ENCODE data around the gene CEP68. TPM values are rescaled to one million over a fixed set of nuclear protein-coding genes. Genes with fewer than 3 reads are reported as not detected.
A peak's percentile ranks its signal among the peaks of the same experiment; 100 is the strongest.
"Not testable (repeated sequence)": the region's sequence is repeated elsewhere in the genome, so short reads cannot be mapped to it uniquely, and the experiment has no call there.

Gene CEP68
- polyA plus RNA-seq, 3 donors = 28.0 to 31.3 (median 29.2) TPM

GRCh38 chr2:65112633-65113032 is 56.4 kb downstream of the CEP68 start:
- no peak for DNase-seq (ENCODE audit: extremely low read depth in 1 of 11, low read depth in 9 of 11, low spot score in 4 of 11)

- DNase-seq (ENCODE audit: extremely low read depth in 1 of 11, low read depth in 9 of 11, low spot score in 4 of 11) = no peak
Observed at GRCh38 chr2:65113229-65113628, 57.0 kb downstream of the CEP68 start.

DNA sequence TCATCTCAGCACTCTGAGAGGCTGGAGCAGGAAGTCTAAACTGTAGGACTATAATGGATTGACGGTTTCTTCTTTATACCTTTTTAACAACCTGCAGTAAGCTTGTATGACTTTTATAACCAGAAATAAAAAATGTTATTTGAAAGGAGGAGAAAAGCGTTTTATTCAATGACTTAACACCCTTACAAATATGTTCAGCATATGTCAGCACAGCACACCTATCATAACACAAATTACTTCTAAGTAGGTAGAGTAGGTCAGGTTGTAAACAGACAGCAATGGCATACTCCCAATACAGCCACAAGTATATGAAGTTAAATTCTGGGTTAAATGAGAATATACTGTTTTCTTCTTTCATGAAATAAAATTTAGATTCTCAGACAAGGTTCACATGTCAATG is 57.6 kb downstream of the CEP68 start:
- no peak for DNase-seq (ENCODE audit: extremely low read depth in 1 of 11, low read depth in 9 of 11, low spot score in 4 of 11)

- DNase-seq (ENCODE audit: extremely low read depth in 1 of 11, low read depth in 9 of 11, low spot score in 4 of 11) = no peak
Observed at GRCh38 chr2:65114921-65115320, 58.7 kb downstream of the CEP68 start.

DNA sequence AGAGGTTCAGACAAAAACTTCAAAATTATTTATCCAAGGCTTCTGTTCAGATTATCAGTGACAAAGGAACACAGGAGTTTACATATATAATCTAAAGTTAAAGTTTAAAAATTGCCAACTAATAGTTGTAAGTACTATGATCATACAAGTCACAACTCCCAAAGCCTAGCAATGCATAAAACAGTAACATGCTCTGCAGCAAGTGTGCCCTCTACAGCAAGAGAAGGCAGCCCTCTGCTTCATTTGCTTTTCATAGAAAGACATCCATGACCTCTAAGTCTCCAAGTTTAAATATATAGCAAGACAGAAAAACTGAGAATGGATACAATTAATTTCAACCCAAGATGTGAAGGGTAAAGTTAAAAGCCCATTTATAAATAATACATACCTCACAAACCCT is 60.4 kb downstream of the CEP68 start:
- DNase-seq (ENCODE audit: extremely low read depth in 1 of 11, low read depth in 9 of 11, low spot score in 4 of 11) = no peak

- no peak for DNase-seq (ENCODE audit: extremely low read depth in 1 of 11, low read depth in 9 of 11, low spot score in 4 of 11)
Observed at GRCh38 chr2:65120990-65121693, 64.9 kb downstream of the CEP68 start.

DNA sequence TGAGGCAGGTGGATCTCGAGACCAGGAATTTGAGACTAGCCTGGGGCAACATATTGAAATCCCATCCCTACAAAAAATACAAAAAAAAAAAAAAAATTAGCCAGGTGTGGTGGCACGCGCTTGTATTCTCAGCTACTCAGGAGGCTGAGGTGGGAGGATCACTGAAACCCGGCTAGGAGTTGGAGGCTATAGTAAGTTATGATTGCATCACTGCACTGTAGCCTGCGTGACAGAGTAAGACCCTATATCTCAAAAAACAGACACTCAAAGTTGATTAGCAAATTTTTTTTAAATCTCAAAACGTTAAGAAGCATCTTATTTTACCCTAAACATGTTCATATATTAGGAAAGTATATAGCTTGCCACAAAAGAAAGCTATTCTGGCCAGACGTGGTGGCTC is 66.1 kb downstream of the CEP68 start:
- DNase-seq (ENCODE audit: extremely low read depth in 1 of 11, low read depth in 9 of 11, low spot score in 4 of 11) = no peak

- not testable (repeated sequence) for DNase-seq (ENCODE audit: extremely low read depth in 1 of 11, low read depth in 9 of 11, low spot score in 4 of 11)
Observed at GRCh38 chr2:65125457-65125856, 69.2 kb downstream of the CEP68 start.

GRCh38 chr2:65128297-65129190 is 72.3 kb downstream of the CEP68 start:
- DNase-seq (ENCODE audit: extremely low read depth in 1 of 11, low read depth in 9 of 11, low spot score in 4 of 11) = peak in 4 of 11 donors; percentile 11 to 34 (median 20)

- peak in 6 of 11 donors; percentile 13 to 44 (median 23) for DNase-seq (ENCODE audit: extremely low read depth in 1 of 11, low read depth in 9 of 11, low spot score in 4 of 11)
Observed at GRCh38 chr2:65129286-65129825, 73.1 kb downstream of the CEP68 start.

DNA sequence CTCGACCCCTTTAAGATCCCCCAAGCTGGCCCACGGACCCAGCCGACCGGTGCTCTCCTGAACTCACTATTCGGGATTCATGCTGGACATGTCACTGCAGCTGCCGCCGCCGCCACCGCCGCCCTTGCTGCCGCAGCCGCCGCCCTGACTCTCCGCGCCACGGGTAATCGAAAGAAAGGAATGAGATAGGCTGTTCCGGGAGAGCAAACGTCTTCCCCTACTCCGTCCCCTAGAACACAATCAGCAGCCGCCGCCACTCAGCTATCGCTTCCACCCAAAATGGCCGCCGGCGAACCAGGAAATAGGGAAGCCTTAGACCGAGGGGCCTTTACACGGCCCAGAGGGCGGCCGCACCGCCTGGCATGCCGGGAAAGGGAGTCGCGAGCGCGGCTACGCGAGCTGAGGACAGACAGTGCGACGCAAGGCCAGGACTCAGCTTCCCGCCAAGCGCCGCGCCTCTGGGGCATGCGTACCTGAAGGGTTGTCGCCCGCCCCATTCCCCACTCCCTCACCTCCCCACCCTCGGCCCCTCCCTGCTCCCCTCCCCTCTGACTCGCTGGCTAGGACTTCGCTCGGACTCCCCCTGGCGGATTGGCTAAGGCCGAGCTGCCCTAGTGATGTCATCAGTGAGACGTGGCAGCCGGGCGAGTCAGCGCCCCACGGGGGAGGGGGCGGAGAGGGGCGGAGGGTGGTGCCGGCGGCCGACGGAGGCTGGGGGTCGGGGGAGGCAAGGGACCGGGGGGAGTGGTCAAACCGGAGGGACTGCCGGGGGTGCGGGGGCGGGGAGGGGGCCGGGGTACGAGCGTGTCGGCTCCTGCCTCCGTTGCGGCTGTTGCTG is 73.8 kb downstream of the CEP68 start, which contains the start of gene RAB1A:
RAB1A (minus strand) TSS at position 281 of the 838 bp plus-strand sequence; CDS start at position 90, 191 bp downstream.
- DNase-seq (ENCODE audit: extremely low read depth in 1 of 11, low read depth in 9 of 11, low spot score in 4 of 11) = peak; percentile 94 to 100 (median 99)

GRCh38 chr2:65130664-65131175 is 74.5 kb downstream of the CEP68 start:
- peak in 2 of 11 donors; percentile 29 to 56 for DNase-seq (ENCODE audit: extremely low read depth in 1 of 11, low read depth in 9 of 11, low spot score in 4 of 11)

- DNase-seq (ENCODE audit: extremely low read depth in 1 of 11, low read depth in 9 of 11, low spot score in 4 of 11) = not testable (repeated sequence)
Observed at GRCh38 chr2:65132930-65133329, 76.7 kb downstream of the CEP68 start.

DNA sequence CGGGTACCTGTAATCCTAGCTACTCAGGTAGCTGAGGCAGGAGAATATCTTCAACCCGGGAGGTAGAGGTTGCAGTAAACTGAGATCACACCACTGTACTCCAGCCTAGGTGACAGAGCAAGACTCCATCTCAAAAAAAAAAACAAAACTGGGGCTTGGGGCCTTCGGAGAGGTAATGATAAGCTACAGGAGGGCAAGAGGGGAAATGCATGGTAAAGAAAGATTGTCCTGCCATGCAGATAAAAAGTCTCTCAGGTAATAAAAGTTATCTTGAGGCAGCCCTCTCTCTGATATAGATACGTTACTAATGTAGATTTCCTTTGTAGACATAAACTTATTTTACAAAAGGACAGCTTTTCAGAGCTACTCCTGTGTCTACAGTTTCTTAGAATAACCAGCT is 77.4 kb downstream of the CEP68 start:
- DNase-seq (ENCODE audit: extremely low read depth in 1 of 11, low read depth in 9 of 11, low spot score in 4 of 11) = no peak

DNA sequence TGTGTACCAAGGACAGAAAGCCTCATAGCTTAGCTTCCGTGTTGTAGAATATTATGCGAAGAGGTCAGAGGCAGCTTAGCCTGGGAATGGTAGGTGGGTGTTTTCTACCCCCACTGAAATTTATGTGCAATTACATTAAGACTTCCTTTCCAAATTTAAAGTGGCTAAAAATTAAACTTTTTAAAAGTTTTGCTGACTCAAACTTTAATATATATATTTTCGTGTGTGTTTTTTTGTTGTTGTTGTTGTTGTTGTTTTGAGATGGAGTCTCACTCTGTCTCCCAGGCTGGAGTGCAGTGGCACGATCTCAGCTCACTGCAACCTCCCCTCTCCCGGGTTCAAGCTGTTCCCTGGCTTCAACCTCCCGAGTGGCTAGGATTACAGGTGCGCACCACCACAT is 77.9 kb downstream of the CEP68 start:
- no peak for DNase-seq (ENCODE audit: extremely low read depth in 1 of 11, low read depth in 9 of 11, low spot score in 4 of 11)

GRCh38 chr2:65136253-65136652 is 80.0 kb downstream of the CEP68 start:
- no peak for DNase-seq (ENCODE audit: extremely low read depth in 1 of 11, low read depth in 9 of 11, low spot score in 4 of 11)
